ENCODE results near the gene ACTL9. TPM values are rescaled to one million over a fixed set of nuclear protein-coding genes. Genes with fewer than 3 reads are reported as not detected.

The ACTL9 gene
- total and polyA plus RNA-seq, 8 donors = not detected

DNA sequence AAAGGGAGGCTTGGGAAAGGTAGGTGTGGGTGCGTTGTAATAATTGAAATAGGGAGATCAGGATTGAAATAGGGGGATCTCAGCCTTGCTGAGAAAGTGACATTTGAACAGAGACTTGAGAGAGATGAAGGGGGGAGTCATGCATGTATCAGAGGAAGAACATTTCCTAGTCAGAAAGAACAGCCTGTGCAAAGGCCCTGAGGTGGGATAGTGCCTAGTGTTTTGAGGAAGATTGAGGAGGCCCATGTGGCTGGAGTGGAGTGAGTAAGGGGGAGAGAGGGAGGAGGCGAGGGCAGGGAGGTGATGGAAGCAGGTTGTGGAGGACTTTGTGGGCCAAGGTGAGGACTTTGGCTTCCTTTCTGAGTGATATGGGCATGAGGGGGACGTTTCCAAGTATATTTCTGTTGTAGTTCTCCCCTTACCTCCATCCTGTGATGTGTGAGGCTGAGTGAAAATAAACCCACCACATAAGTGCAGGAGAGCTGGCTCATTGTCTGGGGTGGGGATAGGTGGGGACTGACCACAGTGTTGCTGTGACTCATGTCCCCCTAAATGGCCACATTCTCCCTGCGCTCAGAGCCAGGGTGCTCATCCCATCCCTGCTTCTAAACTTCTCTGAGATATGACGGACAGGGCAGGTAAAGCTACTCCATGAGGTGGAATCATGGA is 17.8 kb downstream of the ACTL9 start:
- FAIRE-seq = no peak
- Histone ChIP-seq H3K27ac (no peak overlapping the region), H3K4me3 (no peak overlapping the region), H3K9me3 (no peaks in the 10 kb centered on the region), H3K4me1 (no peaks in the 10 kb centered on the region), H3K27me3 (no peaks in the 10 kb centered on the region), H3K36me3 (no peaks in the 10 kb centered on the region)
- 46 to 57% methylated on average over 5 of the region's 5 CpGs for WGBS, 2 donors
- ATAC-seq = no peak
- TF ChIP-seq CTCF (IDR thresholded peaks at IDR 0.05) = no peak
- no peak for DNase-seq
- intact Hi-C loops (cut with DNase I) = no loop called here

GRCh38 chr19:8678244-8678807 is 20.3 kb downstream of the ACTL9 start:
- H3K4me3 ChIP-seq = no peak overlapping the region
- FAIRE-seq = no peak
- H3K4me1 ChIP-seq = no peaks in the 10 kb centered on the region
- no peak overlapping the region for H3K27ac ChIP-seq
- no peaks in the 10 kb centered on the region for H3K27me3 ChIP-seq
- intact Hi-C loops (cut with DNase I) = no loop called here
- DNase-seq = no peak
- no peak for TF ChIP-seq CTCF (IDR thresholded peaks at IDR 0.05)
- no peak for ATAC-seq
- no peaks in the 10 kb centered on the region for H3K9me3 ChIP-seq
- no peaks in the 10 kb centered on the region for H3K36me3 ChIP-seq

GRCh38 chr19:8675066-8675465 is 23.5 kb downstream of the ACTL9 start:
- intact Hi-C loops (cut with DNase I) = no loop called here
- Histone ChIP-seq H3K36me3 (no peaks in the 10 kb centered on the region), H3K4me3 (no peak overlapping the region), H3K4me1 (no peaks in the 10 kb centered on the region), H3K9me3 (no peaks in the 10 kb centered on the region), H3K27me3 (no peaks in the 10 kb centered on the region), H3K27ac (no peak overlapping the region)
- no peak for FAIRE-seq
- ATAC-seq = no peak
- no peak for TF ChIP-seq CTCF (IDR thresholded peaks at IDR 0.05)
- 48 to 57% methylated on average over 3 of the region's 3 CpGs for WGBS, 2 donors
- DNase-seq = no peak

DNA sequence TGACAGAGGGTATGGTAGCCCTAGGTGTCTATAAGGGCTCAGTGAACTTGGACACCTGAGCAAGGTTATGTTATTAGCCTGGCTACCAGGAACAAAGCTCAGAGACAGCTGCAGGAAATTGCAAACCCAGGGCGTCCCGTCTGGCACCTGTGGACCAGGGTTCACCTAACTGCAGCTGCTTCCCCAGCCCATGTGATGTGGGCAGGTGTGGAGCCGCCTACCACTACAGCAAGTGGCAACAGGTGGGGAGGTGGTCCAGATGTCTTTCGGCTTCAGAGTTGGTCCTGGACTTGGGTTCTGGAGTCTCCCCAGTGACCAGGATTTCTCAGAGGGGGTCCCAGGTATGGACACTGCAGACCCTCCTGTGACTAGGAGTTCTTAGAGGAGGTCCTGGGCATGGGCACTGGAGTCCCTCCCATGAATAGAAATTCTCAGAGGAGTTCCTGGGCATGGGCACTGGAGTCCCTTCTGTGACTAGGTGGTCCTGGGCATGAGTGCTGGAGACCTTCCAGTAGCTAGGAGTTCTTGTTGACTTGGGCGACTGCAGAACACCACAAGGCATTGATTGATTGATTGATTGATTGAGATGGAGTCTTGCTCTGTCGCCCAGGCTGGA is 25.2 kb downstream of the ACTL9 start:
- no peak for FAIRE-seq
- ATAC-seq = no peak
- intact Hi-C loops (cut with DNase I) = no loop called here
- Histone ChIP-seq H3K27me3 (no peaks in the 10 kb centered on the region), H3K36me3 (no peaks in the 10 kb centered on the region), H3K9me3 (no peaks in the 10 kb centered on the region), H3K4me1 (no peaks in the 10 kb centered on the region), H3K27ac (no peak overlapping the region), H3K4me3 (no peak overlapping the region)
- no peak for DNase-seq
- TF ChIP-seq CTCF (IDR thresholded peaks at IDR 0.05) = no peak
- 47 to 57% methylated on average over 6 of the region's 6 CpGs for WGBS, 2 donors

DNA sequence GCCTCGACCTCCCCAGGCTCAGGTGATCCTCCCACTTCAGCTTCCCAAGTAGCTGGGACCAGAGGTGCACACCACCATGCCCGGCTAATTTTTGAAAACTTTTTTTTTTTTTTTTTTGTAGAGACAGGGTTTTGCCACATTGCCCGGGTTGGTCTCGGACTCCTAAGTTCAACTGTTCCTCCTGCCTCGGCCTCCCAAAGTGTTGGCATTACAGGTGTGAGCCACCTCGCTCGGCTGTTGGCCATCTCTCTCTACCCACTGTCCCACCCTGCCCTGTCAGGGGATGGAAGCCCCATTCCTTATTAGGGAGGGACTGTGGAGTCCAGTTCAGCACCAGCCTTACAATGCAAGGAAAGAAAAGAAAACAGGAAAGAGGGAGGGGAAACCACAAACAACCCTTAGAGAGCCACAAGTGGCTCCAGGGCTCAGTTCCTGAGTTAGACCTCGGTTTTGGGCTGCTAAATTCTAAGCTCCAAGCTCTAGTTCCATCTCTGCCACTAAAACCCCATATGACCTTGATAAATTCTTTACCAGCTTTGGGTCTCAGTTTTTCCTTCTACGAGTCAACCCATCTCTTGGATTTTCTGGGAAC is 31.7 kb downstream of the ACTL9 start:
- ATAC-seq (no peak), FAIRE-seq (no peak), DNase-seq (no peak)
- Histone ChIP-seq H3K4me1 (no peaks in the 10 kb centered on the region), H3K4me3 (no peak overlapping the region), H3K27ac (no peak overlapping the region), H3K27me3 (peaks cover 0 to 2% (median 0%) of the 10 kb centered on the region in 4 donors), H3K36me3 (no peaks in the 10 kb centered on the region), H3K9me3 (no peaks in the 10 kb centered on the region)
- intact Hi-C loops (cut with DNase I) = no loop called here
- no peak for TF ChIP-seq CTCF (IDR thresholded peaks at IDR 0.05)
- 55 to 66% methylated on average over 9 of the region's 9 CpGs for WGBS, 2 donors

Data from pancreas (tissue), 10 donors.